Fibroblast of pulmonary artery (primary cell): ENCODE results near the gene PSMB9.

Source experiments
- DNase-seq: peaks from one replicate; pipeline ENCODE4 v3.0.0-alpha.2; 2010; ENCODE audit warnings: low read depth
- H3K4me3 ChIP-seq: replicated peaks from 2 replicates; pipeline ENCODE4 v1.5.1; 2011; ENCODE audit warnings: low read depth, mild to moderate bottlenecking, control low read depth, low read length, moderate library complexity
- TF ChIP-seq, protein P1 (sequence below): IDR thresholded peaks from 2 replicates; pipeline ENCODE4 v1.5.1; 2011; ENCODE audit warnings: mild to moderate bottlenecking, control low read depth, low read length, inconsistent platforms; ENCODE audit errors: missing control alignments

Gene PSMB9

GRCh38 chr6:32858194-32858593 is 4.2 kb downstream of the PSMB9 start:
- TF ChIP-seq, protein P1, sequence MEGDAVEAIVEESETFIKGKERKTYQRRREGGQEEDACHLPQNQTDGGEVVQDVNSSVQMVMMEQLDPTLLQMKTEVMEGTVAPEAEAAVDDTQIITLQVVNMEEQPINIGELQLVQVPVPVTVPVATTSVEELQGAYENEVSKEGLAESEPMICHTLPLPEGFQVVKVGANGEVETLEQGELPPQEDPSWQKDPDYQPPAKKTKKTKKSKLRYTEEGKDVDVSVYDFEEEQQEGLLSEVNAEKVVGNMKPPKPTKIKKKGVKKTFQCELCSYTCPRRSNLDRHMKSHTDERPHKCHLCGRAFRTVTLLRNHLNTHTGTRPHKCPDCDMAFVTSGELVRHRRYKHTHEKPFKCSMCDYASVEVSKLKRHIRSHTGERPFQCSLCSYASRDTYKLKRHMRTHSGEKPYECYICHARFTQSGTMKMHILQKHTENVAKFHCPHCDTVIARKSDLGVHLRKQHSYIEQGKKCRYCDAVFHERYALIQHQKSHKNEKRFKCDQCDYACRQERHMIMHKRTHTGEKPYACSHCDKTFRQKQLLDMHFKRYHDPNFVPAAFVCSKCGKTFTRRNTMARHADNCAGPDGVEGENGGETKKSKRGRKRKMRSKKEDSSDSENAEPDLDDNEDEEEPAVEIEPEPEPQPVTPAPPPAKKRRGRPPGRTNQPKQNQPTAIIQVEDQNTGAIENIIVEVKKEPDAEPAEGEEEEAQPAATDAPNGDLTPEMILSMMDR, result no peak
- DNase-seq, result no peak

GRCh38 chr6:32860674-32861073 is 6.7 kb downstream of the PSMB9 start:
- TF ChIP-seq, protein P1, result no peak
- DNase-seq, result no peak
- no peak overlapping the region for H3K4me3 ChIP-seq

More at GRCh38 chr6:32858194-32858593, 4.2 kb downstream of the PSMB9 start:
- no peak overlapping the region for H3K4me3 ChIP-seq

DNA sequence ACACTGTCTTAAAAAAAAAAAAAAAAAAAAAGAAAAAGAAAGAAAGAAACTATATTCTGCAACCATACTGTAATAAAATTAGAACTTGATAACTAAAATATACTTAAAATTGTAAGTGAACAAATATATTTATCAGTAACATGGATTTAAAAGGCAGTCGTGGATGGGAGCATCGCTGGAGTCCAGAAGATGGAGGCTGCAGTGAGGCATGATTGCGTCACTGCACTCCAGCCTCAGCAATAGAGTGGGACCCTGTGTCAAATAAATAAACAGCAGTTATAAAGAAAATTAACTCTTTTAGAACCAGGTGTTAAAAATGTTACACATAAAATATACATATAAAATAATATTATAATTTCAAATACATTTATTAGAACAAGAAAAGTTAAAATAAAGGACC is 8.7 kb downstream of the PSMB9 start:
- TF ChIP-seq, protein P1, result no peak
- no peak overlapping the region for H3K4me3 ChIP-seq
- no peak for DNase-seq

DNA sequence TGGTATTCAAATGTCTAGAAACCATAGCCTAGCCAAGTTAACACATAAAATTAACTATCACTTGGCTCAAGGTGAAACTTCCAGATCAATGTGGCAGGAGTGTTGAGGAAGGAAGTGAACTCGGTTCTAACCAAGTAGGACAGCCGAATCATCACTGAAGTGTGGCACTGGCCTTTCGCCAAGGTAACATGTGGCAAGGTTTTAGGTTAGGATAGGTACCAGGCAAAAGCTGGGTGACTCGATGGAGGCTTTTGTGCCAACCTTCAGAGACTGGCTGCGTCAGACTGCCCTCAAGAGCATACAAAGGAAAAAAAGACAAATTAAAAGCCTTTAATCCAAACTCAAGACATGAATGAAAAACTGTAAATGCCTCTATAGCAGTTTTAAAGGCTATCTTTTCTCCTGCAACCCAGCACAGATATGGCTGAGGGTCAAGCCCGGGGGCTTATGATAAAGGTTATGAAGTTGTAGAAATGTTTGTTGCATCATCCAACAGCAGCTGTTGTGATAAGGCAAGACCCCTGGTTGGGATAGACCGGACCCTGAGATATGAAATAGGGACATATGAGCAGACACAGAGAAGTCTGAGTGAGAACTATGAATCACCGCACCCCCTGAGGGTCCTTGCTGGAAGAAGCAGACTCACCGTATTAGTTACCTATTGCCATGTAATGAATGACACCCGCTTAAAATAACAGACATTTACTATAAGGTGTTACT is 11.9 kb downstream of the PSMB9 start:
- no peak overlapping the region for H3K4me3 ChIP-seq
- TF ChIP-seq, protein P1, result no peak
- no peak for DNase-seq

DNA sequence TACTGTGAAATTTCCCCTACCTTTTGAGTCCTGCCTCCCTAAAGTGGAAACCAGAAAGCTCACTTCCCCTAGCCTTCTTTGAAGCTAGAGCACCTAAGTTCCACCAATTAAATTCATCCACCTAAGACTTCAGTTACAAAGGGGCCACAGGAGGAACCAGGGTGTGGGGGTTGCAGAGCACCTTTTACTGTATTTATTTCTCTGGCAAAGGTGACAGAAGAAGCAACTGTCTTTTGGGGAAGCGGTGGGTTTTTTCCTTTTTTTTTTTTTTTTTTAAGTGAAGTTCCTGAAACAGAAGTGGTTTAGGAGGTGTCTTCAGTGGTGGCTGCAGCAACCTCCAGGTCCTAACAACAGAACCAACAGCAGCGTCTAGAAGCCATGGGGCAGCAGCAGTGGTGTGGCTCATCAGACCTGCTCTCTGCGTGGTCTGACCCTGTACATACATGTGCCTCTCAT is 13.1 kb downstream of the PSMB9 start:
- DNase-seq, result no peak
- no peak overlapping the region for H3K4me3 ChIP-seq
- TF ChIP-seq, protein P1, result no peak

- no peak overlapping the region for H3K4me3 ChIP-seq
- TF ChIP-seq, protein P1, result no peak
- DNase-seq, result no peak
Observed at GRCh38 chr6:32867554-32868256, 13.7 kb downstream of the PSMB9 start.
